ENCODE measurements around the gene ITLN2. TPM values are rescaled to one million over a fixed set of nuclear protein-coding genes. Genes with fewer than 3 reads are reported as not detected.
"Not testable (repeated sequence)": the region's sequence is repeated elsewhere in the genome, so short reads cannot be mapped to it uniquely, and the experiment has no call there.

ITLN2 gene
- polyA plus RNA-seq, 1 donor: not detected

DNA sequence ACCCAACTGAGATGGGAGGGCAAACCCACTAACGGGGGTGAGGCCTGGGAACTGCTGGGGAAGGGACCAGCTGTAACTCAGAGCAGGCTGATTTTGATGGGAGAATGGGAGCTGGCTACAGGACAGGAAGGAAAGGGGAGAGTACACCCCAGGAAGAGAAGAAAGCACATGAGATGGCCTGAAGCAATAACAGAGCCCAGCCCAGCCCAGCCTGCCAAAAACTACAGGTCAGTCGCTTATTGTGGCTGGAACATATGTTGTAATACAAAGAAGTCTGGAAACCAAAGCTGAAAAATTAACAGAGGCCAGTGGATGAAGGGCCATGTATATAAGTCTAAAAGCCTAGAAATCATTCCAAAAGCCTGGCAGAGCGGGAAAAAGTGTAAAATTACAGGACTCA, 1.6 kb downstream of the ITLN2 start:
- no peak for DNase-seq (ENCODE audit: low read depth)

- DNase-seq (ENCODE audit: low read depth): no peak
Measured at GRCh38 chr1:160952129-160952510, 2.5 kb downstream of the ITLN2 start.

- DNase-seq (ENCODE audit: low read depth): peak; percentile 9
Measured at GRCh38 chr1:160951443-160952128, 3.0 kb downstream of the ITLN2 start.

DNA sequence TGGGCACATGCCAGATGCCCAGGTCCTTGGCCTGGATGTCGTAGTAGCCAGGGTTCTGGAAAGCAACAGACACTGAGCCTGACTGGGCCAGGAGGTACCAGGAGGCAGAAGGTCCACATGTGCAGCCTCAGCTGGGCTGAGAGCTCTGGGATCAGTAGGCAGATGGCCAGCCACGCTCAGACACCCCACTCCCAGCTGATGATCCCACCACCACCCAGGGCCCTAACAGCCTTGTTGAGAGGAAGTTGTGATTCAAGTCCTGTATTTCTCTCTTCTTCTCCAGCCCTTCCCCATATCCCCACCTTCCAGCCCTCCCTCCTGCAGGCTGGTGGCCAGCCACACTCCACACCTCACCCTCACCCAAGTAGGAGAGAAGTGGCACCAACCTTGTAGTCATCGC, 4.0 kb downstream of the ITLN2 start:
- no peak for DNase-seq (ENCODE audit: low read depth)

DNA sequence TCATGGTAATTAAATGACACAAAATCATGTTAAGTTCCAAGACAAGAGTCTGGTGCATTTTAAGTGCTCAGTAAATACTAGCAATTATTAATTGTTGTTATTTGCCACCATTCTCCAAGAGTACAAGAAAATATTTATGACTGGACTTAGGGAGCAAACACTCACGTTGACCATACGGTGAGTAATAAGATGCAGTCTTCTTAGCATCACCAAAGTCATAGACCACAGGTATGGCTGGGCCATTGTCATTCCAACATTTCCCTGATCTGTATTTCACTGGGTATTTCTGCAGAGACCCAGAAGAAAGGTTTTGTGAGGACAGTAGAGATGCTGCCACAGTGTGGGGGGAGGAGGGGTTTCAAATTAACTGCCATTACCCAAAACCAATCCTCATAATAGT, 4.7 kb downstream of the ITLN2 start:
- DNase-seq (ENCODE audit: low read depth): no peak

- not testable (repeated sequence) for DNase-seq (ENCODE audit: low read depth)
Measured at GRCh38 chr1:160949216-160949880, 5.3 kb downstream of the ITLN2 start.

GRCh38 chr1:160947174-160947759, 7.3 kb downstream of the ITLN2 start:
- DNase-seq (ENCODE audit: low read depth): not testable (repeated sequence)

- not testable (repeated sequence) for DNase-seq (ENCODE audit: low read depth)
Measured at GRCh38 chr1:160945881-160946280, 8.7 kb downstream of the ITLN2 start.

GRCh38 chr1:160945079-160945478, 9.5 kb downstream of the ITLN2 start:
- DNase-seq (ENCODE audit: low read depth): no peak

GRCh38 chr1:160942926-160943325, 11.7 kb downstream of the ITLN2 start:
- no peak for DNase-seq (ENCODE audit: low read depth)

- not testable (repeated sequence) for DNase-seq (ENCODE audit: low read depth)
Measured at GRCh38 chr1:160936666-160937065, 17.9 kb downstream of the ITLN2 start.

- no peak for DNase-seq (ENCODE audit: low read depth)
Measured at GRCh38 chr1:160935527-160936258, 18.9 kb downstream of the ITLN2 start.

- DNase-seq (ENCODE audit: low read depth): not testable (repeated sequence)
Measured at GRCh38 chr1:160933305-160933704, 21.3 kb downstream of the ITLN2 start.

DNA sequence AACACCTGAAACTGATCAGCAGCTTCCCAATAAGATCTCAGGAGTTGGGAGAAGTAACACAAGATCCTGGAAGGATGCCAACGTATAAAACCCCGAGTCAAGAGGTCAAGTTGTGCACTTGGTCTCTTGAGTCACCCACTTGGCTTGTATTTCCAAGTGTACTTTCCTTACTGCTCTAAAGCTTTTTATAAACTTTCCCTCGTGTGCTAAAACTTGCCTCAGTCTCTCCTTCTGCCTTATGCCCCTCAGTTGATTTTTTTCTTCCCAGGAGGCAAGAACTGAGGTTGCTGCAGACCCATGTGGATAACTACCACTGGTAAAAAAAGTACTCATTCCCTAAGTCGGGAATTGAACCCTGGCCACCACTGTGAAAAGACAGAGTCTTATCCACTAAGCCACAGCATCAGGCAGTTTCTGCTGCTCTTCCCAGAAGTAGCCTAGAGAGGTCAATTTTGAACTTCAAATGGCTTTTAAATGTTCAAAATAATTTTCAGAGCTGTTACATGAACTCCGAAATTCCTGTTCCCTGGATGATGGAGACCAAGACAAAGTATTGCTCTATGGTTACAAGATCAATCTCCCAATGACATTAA, 28.9 kb downstream of the ITLN2 start:
- no peak for DNase-seq (ENCODE audit: low read depth)

DNA sequence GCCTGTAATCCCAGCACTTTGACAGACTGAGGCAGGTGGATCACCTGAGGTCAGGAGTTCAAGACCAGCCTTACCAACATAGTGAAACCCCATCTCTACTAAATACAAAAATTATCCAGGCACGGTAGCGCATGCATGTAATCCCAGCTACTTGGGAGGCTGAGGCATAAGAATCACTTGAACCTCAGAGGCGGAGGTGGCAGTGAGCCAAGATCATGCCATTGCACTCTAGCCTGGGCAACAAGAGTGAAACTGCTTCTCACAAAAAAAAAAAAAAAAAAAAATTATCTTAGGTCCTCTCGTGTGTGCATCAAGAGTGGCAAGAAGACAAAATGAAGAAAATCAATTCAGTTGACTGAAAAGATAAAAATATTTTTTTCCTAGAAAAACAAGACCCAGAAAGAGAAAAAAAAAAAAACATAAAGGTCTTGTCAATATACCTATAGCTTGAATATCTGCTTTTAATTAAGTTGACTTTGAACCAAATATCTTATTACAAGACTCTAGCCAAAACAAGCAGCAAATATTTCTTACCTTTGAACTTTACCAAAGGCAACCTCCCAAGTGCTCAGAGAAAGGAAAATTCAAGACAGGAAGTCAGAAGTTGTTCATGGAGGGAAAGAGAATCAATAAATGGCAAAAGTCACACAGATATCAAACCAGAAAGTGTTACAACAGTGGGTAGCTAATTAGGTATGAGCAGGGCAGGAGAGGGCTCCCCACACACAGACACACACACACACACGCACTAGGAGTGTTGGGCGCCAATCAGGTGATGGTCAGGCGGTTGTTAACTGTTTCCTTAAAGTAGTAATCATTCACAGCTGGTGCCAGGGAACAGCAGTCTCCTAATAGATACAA, 29.6 kb downstream of the ITLN2 start:
- DNase-seq (ENCODE audit: low read depth): no peak

GRCh38 chr1:160916666-160917065, 37.9 kb downstream of the ITLN2 start:
- no peak for DNase-seq (ENCODE audit: low read depth)

- DNase-seq (ENCODE audit: low read depth): not testable (repeated sequence)
Measured at GRCh38 chr1:160913229-160913628, 41.4 kb downstream of the ITLN2 start.

- DNase-seq (ENCODE audit: low read depth): no peak
Measured at GRCh38 chr1:160911925-160912324, 42.7 kb downstream of the ITLN2 start.

DNA sequence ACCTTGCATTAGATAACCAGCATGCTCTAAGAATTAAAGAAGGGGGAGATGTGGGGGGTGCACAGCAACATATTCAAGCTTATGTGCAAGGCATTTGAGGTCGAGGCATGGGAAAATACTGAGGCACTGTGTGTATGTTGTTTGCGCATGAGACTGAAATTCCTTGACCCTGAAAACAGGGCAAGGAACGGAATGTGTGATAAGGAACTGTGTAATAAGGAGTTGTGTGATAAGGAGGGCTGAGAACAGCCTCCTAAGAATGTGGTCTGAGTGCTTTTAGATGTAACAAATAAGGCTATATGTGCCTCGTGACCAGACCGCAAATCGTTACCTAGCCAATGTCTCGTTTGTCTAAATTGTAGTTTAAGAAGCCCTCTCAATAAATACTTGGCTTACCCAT, 43.2 kb downstream of the ITLN2 start:
- DNase-seq (ENCODE audit: low read depth): no peak

DNA sequence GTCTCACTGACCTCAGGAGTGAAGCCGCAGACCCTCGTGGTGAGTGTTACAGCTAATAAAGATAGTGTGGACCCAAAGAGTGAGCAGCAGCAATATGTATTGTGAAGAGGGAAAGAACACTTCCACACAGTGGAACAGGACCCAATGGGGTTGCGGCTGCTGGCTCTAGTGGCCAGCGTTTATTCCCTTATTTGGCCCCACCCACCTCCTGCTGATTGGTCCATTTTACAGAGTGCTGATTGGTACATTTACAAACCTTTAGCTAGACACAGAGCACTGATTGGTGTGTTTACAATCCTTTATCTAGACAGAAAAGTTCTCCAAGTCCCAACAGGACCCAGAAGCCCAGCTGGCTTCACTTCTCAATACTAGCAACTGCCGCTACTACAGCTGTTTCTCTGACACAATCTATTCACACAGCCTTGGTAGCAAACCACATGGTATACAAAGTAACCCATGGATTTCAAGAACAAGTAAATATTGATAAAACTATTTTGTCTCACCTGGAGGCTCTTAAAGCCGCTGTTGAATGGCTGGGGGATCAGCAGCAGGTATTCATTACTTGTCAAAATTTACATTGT, 44.3 kb downstream of the ITLN2 start:
- DNase-seq (ENCODE audit: low read depth): no peak

DNA sequence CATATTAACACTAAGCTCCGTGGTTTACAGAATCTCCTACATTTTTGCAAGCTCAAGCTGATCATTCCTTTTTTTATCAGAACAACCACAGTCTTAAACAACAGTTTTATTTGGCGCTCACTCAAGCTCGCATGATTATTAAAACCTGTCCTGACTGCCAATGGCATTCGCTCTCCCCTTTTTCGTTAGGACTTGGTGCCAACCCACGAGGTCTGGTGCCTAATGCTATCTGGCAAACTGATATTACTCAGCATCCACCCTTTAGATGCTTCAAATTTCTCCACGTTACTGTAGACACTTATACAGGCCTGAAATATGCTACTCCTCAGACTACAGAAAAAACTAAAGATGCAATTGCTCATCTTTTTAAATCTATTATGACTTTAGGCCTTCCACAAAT, 46.6 kb downstream of the ITLN2 start:
- DNase-seq (ENCODE audit: low read depth): no peak
